WERI-Rb-1 (cell line): Measurements from ENCODE around the gene MCF2L2.

ENCODE experiments used
- DNase-seq: peaks from one replicate; pipeline ENCODE4 v3.0.0-alpha.2; 2020
- H3K27ac ChIP-seq: fragments of 250-450 bp; sonication (Bioruptor Pico); 2 replicates; pipeline ENCODE4 v1.5.1; 2020; ENCODE audit warnings: mild to moderate bottlenecking, moderate library complexity
- H3K27me3 ChIP-seq: fragments of 250-450 bp; sonication (Bioruptor Pico); 2 replicates; pipeline ENCODE4 v1.5.1; 2021; ENCODE audit warnings: mild to moderate bottlenecking, low read depth, moderate library complexity; ENCODE audit not compliant: insufficient read depth, severe bottlenecking
- H3K36me3 ChIP-seq: fragments of 250-450 bp; sonication (Bioruptor Pico); 2 replicates; pipeline ENCODE4 v1.5.1; 2020; ENCODE audit warnings: mild to moderate bottlenecking, moderate library complexity
- H3K4me3 ChIP-seq: 2 replicates; pipeline ENCODE4 v1.5.1; 2011; ENCODE audit warnings: low read depth, mild to moderate bottlenecking, control low read depth, low read length
- H3K9me3 ChIP-seq: fragments of 250-450 bp; sonication (Bioruptor Pico); 2 replicates; pipeline ENCODE4 v1.5.1; 2021; ENCODE audit warnings: mild to moderate bottlenecking, moderate library complexity; ENCODE audit not compliant: severe bottlenecking
- CTCF ChIP-seq: IDR thresholded peaks from 2 replicates; pipeline ENCODE4 v1.5.1; 2011; ENCODE audit warnings: low read depth, mild to moderate bottlenecking, control low read depth, inconsistent platforms, low read length

Gene MCF2L2

GRCh38 chr3:183331498-183331897, 96.9 kb downstream of the MCF2L2 start:
- no peak for TF ChIP-seq CTCF
- no peak overlapping the region for H3K27ac ChIP-seq
- no peak overlapping the region for H3K4me3 ChIP-seq
- no peaks in the 10 kb centered on the region for H3K36me3 ChIP-seq
- no peaks in the 10 kb centered on the region for H3K9me3 ChIP-seq
- no peaks in the 10 kb centered on the region for H3K27me3 ChIP-seq
- DNase-seq: no peak

- no peak overlapping the region for H3K27ac ChIP-seq
- DNase-seq: no peak
- H3K36me3 ChIP-seq: no peaks in the 10 kb centered on the region
- no peaks in the 10 kb centered on the region for H3K27me3 ChIP-seq
- H3K9me3 ChIP-seq: no peaks in the 10 kb centered on the region
- no peak for TF ChIP-seq CTCF
- H3K4me3 ChIP-seq: no peak overlapping the region
Observed at GRCh38 chr3:183330881-183331280, 97.5 kb downstream of the MCF2L2 start.

GRCh38 chr3:183329543-183329942, 98.9 kb downstream of the MCF2L2 start:
- no peaks in the 10 kb centered on the region for H3K9me3 ChIP-seq
- no peak for TF ChIP-seq CTCF
- H3K36me3 ChIP-seq: no peaks in the 10 kb centered on the region
- no peaks in the 10 kb centered on the region for H3K27me3 ChIP-seq
- H3K27ac ChIP-seq: no peak overlapping the region
- DNase-seq: no peak
- H3K4me3 ChIP-seq: no peak overlapping the region

GRCh38 chr3:183328823-183329222, 99.6 kb downstream of the MCF2L2 start:
- Histone ChIP-seq H3K4me3 (no peak overlapping the region), H3K9me3 (no peaks in the 10 kb centered on the region), H3K36me3 (no peaks in the 10 kb centered on the region), H3K27me3 (no peaks in the 10 kb centered on the region), H3K27ac (no peak overlapping the region)
- DNase-seq: no peak
- TF ChIP-seq CTCF: no peak

- no peak for TF ChIP-seq CTCF
- Histone ChIP-seq H3K27ac (no peak overlapping the region), H3K27me3 (no peaks in the 10 kb centered on the region), H3K4me3 (no peak overlapping the region), H3K36me3 (no peaks in the 10 kb centered on the region), H3K9me3 (no peaks in the 10 kb centered on the region)
- no peak for DNase-seq
Observed at GRCh38 chr3:183328164-183328563, 100.3 kb downstream of the MCF2L2 start.

- Histone ChIP-seq H3K27me3 (no peaks in the 10 kb centered on the region), H3K9me3 (no peaks in the 10 kb centered on the region), H3K36me3 (no peaks in the 10 kb centered on the region), H3K4me3 (no peak overlapping the region), H3K27ac (no peak overlapping the region)
- no peak for DNase-seq
- no peak for TF ChIP-seq CTCF
Observed at GRCh38 chr3:183327343-183327742, 101.1 kb downstream of the MCF2L2 start.
